Measurements from ENCODE around the gene ATP2C2.

The ATP2C2 gene, protein sequence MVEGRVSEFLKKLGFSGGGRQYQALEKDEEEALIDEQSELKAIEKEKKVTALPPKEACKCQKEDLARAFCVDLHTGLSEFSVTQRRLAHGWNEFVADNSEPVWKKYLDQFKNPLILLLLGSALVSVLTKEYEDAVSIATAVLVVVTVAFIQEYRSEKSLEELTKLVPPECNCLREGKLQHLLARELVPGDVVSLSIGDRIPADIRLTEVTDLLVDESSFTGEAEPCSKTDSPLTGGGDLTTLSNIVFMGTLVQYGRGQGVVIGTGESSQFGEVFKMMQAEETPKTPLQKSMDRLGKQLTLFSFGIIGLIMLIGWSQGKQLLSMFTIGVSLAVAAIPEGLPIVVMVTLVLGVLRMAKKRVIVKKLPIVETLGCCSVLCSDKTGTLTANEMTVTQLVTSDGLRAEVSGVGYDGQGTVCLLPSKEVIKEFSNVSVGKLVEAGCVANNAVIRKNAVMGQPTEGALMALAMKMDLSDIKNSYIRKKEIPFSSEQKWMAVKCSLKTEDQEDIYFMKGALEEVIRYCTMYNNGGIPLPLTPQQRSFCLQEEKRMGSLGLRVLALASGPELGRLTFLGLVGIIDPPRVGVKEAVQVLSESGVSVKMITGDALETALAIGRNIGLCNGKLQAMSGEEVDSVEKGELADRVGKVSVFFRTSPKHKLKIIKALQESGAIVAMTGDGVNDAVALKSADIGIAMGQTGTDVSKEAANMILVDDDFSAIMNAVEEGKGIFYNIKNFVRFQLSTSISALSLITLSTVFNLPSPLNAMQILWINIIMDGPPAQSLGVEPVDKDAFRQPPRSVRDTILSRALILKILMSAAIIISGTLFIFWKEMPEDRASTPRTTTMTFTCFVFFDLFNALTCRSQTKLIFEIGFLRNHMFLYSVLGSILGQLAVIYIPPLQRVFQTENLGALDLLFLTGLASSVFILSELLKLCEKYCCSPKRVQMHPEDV
- long read RNA-seq, partial matches to known transcripts: 0 of 1 reads
- long read RNA-seq, other reads (novel, unspliced or antisense): 1 of 1 reads

DNA sequence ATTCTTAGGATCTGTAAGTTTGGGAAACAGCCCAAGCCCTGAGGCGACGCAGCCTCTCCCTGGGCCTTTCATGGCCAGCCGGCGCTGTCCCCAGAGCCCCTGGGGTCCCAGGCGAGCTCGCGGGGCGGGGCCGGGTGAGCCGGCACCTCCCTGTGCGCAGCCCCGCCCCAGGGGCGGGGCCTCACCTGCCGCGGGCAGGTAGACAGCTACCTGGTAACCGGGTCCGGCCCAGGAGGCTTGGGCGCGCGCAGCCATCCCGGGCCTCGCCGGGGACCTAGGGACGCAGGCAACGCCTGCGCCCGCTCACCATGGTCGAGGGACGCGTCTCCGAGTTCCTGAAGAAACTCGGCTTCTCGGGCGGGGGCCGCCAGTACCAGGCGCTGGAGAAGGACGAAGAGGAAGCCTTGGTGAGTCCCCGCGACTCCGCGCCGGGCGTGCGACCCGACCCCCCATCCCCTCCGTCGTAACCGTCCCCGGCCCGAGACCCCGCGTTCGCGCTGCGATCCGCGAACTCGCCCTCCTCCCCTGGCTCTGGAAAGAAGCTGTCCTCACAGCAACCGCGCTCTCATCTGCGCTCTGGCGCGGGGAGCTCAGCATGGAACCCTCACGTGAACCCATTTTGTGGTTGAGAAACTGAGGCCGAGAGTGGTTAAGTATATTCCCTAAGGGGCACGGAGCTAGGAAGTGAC lies at the start of gene ATP2C2:
Gene ATP2C2 (plus strand): TSS at position 231 of the 689 bp plus-strand sequence. CDS start 78 bp downstream, at position 309.
- no peak within 1 kb of the TSS for H3K4me3 ChIP-seq (replicated peaks; ENCODE audit: insufficient read depth, low read length)
- no peak for DNase-seq (ENCODE audit: low read depth in 1 of 2, low spot score in 1 of 2)

DNA sequence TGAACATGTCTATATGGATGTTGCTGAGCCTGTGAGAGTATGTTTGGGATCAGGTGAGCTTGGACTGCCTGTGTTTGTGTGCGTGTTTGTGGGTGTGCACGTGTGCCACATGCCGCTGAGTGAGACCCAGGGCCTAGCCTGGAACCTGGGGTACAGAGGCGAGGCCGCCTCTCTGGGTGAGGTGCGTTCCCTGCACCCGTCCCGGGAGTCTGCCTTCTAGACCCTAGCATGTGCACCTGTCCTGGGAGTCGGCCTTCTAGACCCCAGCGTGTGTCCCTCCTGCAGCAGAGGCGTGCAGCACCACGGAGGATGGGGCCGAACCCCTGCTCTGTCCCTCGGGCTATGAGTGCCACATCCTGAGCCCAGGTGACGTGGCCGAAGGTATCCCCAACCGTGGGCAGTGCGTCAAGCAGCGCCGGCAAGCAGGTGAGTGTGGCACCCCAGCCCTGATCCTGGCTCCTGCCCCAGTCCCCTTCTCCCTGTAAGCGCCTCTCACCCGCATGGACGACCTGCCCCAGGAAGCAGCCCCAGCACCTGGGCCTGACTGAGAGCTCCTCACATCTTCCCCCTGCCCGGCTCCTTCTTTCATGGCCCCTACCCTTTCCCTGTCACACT lies 49.1 kb upstream of the ATP2C2 start:
- Histone ChIP-seq H3K4me3 (replicated peaks; ENCODE audit: insufficient read depth, low read length) (no peak overlapping the region), H3K27me3 (ENCODE audit: insufficient read depth, poor library complexity, severe bottlenecking) (no peaks in the 10 kb centered on the region), H3K27ac (replicated peaks) (no peak overlapping the region)
- no peak for DNase-seq (ENCODE audit: low read depth in 1 of 2, low spot score in 1 of 2)
- TF ChIP-seq POLR2AphosphoS5 (IDR thresholded peaks at IDR 0.05; ENCODE audit: low read depth) (no peak), GABPA (IDR thresholded peaks at IDR 0.05; ENCODE audit: low read depth) (no peak), SPI1 (IDR thresholded peaks at IDR 0.05; ENCODE audit: borderline replicate concordance, low read depth) (no peak)
- TF ChIP-seq, protein P1, sequence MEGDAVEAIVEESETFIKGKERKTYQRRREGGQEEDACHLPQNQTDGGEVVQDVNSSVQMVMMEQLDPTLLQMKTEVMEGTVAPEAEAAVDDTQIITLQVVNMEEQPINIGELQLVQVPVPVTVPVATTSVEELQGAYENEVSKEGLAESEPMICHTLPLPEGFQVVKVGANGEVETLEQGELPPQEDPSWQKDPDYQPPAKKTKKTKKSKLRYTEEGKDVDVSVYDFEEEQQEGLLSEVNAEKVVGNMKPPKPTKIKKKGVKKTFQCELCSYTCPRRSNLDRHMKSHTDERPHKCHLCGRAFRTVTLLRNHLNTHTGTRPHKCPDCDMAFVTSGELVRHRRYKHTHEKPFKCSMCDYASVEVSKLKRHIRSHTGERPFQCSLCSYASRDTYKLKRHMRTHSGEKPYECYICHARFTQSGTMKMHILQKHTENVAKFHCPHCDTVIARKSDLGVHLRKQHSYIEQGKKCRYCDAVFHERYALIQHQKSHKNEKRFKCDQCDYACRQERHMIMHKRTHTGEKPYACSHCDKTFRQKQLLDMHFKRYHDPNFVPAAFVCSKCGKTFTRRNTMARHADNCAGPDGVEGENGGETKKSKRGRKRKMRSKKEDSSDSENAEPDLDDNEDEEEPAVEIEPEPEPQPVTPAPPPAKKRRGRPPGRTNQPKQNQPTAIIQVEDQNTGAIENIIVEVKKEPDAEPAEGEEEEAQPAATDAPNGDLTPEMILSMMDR (IDR thresholded peaks at IDR 0.05; ENCODE audit: insufficient read depth, low read length): no peak
- TF ChIP-seq, protein P2, sequence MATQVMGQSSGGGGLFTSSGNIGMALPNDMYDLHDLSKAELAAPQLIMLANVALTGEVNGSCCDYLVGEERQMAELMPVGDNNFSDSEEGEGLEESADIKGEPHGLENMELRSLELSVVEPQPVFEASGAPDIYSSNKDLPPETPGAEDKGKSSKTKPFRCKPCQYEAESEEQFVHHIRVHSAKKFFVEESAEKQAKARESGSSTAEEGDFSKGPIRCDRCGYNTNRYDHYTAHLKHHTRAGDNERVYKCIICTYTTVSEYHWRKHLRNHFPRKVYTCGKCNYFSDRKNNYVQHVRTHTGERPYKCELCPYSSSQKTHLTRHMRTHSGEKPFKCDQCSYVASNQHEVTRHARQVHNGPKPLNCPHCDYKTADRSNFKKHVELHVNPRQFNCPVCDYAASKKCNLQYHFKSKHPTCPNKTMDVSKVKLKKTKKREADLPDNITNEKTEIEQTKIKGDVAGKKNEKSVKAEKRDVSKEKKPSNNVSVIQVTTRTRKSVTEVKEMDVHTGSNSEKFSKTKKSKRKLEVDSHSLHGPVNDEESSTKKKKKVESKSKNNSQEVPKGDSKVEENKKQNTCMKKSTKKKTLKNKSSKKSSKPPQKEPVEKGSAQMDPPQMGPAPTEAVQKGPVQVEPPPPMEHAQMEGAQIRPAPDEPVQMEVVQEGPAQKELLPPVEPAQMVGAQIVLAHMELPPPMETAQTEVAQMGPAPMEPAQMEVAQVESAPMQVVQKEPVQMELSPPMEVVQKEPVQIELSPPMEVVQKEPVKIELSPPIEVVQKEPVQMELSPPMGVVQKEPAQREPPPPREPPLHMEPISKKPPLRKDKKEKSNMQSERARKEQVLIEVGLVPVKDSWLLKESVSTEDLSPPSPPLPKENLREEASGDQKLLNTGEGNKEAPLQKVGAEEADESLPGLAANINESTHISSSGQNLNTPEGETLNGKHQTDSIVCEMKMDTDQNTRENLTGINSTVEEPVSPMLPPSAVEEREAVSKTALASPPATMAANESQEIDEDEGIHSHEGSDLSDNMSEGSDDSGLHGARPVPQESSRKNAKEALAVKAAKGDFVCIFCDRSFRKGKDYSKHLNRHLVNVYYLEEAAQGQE (IDR thresholded peaks at IDR 0.05; ENCODE audit: insufficient replicate concordance, low read depth): no peak

More for the DNA sequence above, at the start of gene ATP2C2:
- no peak for TF ChIP-seq POLR2AphosphoS5 (IDR thresholded peaks at IDR 0.05; ENCODE audit: low read depth)
- no peak for TF ChIP-seq GABPA (IDR thresholded peaks at IDR 0.05; ENCODE audit: low read depth)
- TF ChIP-seq, protein P2 (IDR thresholded peaks at IDR 0.05; ENCODE audit: insufficient replicate concordance, low read depth): no peak
- TF ChIP-seq, protein P1 (IDR thresholded peaks at IDR 0.05; ENCODE audit: insufficient read depth, low read length): no peak
- TF ChIP-seq SPI1 (IDR thresholded peaks at IDR 0.05; ENCODE audit: borderline replicate concordance, low read depth): no peak
- Histone ChIP-seq H3K27me3 (ENCODE audit: insufficient read depth, poor library complexity, severe bottlenecking) (peaks cover 27% of the 10 kb centered on the region), H3K27ac (replicated peaks) (no peak within 1 kb of the TSS)

DNA sequence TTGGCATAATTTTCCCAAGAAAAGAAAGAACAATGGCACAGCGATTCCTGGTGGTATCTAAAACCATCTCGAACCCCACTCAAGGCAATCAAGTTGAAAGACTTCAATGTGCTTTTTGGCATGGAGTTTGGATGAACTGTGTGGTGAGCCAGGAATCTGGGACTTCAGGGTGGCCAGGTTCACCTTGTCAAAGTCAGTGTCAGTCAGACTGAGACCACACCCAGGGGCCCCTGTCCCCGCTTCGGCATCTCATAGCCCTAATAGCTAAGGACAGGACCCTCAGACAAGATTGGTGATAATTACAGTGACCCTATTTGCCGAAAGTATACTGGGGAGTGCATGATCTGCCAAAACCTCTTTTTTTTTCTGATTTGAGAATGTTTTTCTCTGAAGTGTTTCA lies 47.8 kb upstream of the ATP2C2 start:
- no peak overlapping the region for H3K4me3 ChIP-seq (replicated peaks; ENCODE audit: insufficient read depth, low read length)
- no peak for TF ChIP-seq SPI1 (IDR thresholded peaks at IDR 0.05; ENCODE audit: borderline replicate concordance, low read depth)
- no peak for TF ChIP-seq GABPA (IDR thresholded peaks at IDR 0.05; ENCODE audit: low read depth)
- TF ChIP-seq, protein P2 (IDR thresholded peaks at IDR 0.05; ENCODE audit: insufficient replicate concordance, low read depth): no peak
- TF ChIP-seq, protein P1 (IDR thresholded peaks at IDR 0.05; ENCODE audit: insufficient read depth, low read length): no peak
- no peak for TF ChIP-seq POLR2AphosphoS5 (IDR thresholded peaks at IDR 0.05; ENCODE audit: low read depth)
- DNase-seq (ENCODE audit: low read depth in 1 of 2, low spot score in 1 of 2): no peak
- H3K27ac ChIP-seq (replicated peaks): no peak overlapping the region
- no peaks in the 10 kb centered on the region for H3K27me3 ChIP-seq (ENCODE audit: insufficient read depth, poor library complexity, severe bottlenecking)

Data from HL-60 (cell line).